Nephron (organoid): ENCODE data around the gene UBA5.

Experiments
- H3K27ac Mint-ChIP-seq, 3 experiments: 2 replicates each; pipeline ENCODE4 v1.8.0; 2020; ENCODE audit warnings: mixed read lengths in 3 of 3, mild to moderate bottlenecking in 2 of 3, moderate library complexity in 1 of 3
- H3K27me3 Mint-ChIP-seq: 2 replicates; pipeline ENCODE4 v1.8.0; 2021; ENCODE audit warnings: low read depth, mild to moderate bottlenecking, moderate library complexity, mixed read lengths
- H3K36me3 Mint-ChIP-seq: 2 replicates; pipeline ENCODE4 v1.8.0; 2020; ENCODE audit warnings: low read depth, mixed read lengths
- H3K4me1 Mint-ChIP-seq: 2 replicates; pipeline ENCODE4 v1.8.0; 2020; ENCODE audit warnings: mixed read lengths
- H3K4me3 Mint-ChIP-seq, 3 experiments: 2 replicates each; pipeline ENCODE4 v1.8.0; 2020; ENCODE audit warnings: mild to moderate bottlenecking in 3 of 3, mixed read lengths in 3 of 3, moderate library complexity in 2 of 3
- H3K9me3 Mint-ChIP-seq: 2 replicates; pipeline ENCODE4 v1.8.0; 2020; ENCODE audit warnings: mixed read lengths
- CTCF ChIP-seq, 3 experiments: fragments of 200-600 bp; sonication (generic); IDR thresholded peaks; one replicate each; pipeline ENCODE4 v1.5.0; 2021; ENCODE audit warnings: antibody characterized with exemption in 3 of 3; ENCODE audit not compliant: unreplicated experiment in 3 of 3

Gene UBA5

GRCh38 chr3:132660811-132661070 is 612 bp downstream of the UBA5 start:
- H3K4me3 Mint-ChIP-seq: peak overlapping the region; percentile 97 to 99 (median 98)
- peak overlapping the region; percentile 98 to 99 (median 98) for H3K27ac Mint-ChIP-seq
- peaks cover 36% of the 10 kb centered on the region for H3K4me1 Mint-ChIP-seq
- H3K9me3 Mint-ChIP-seq: no peaks in the 10 kb centered on the region
- TF ChIP-seq CTCF (IDR thresholded peaks at IDR 0.05; ENCODE audit: unreplicated experiment in 3 of 3): no peak
- peaks cover 3% of the 10 kb centered on the region for H3K36me3 Mint-ChIP-seq
- no peaks in the 10 kb centered on the region for H3K27me3 Mint-ChIP-seq

GRCh38 chr3:132661101-132661500 is 972 bp downstream of the UBA5 start:
- Mint-ChIP-seq H3K27ac (peak overlapping the region; percentile 98 to 99 (median 98)), H3K4me3 (peak overlapping the region; percentile 97 to 99 (median 98)), H3K9me3 (no peaks in the 10 kb centered on the region), H3K27me3 (no peaks in the 10 kb centered on the region), H3K4me1 (peaks cover 36% of the 10 kb centered on the region), H3K36me3 (peaks cover 3% of the 10 kb centered on the region)
- no peak for TF ChIP-seq CTCF (IDR thresholded peaks at IDR 0.05; ENCODE audit: unreplicated experiment in 3 of 3)

- Mint-ChIP-seq H3K4me1 (peaks cover 36% of the 10 kb centered on the region), H3K4me3 (peak overlapping the region; percentile 54 to 97 (median 78)), H3K36me3 (peaks cover 3% of the 10 kb centered on the region), H3K9me3 (no peaks in the 10 kb centered on the region), H3K27ac (peak overlapping the region in 1 of 3 experiments; percentile 7), H3K27me3 (no peaks in the 10 kb centered on the region)
- TF ChIP-seq CTCF (IDR thresholded peaks at IDR 0.05; ENCODE audit: unreplicated experiment in 3 of 3): no peak
These were observed 2.1 kb downstream of the UBA5 start for GRCh38 chr3:132662212-132662611.

GRCh38 chr3:132665230-132665745 is 5.2 kb downstream of the UBA5 start:
- no peaks in the 10 kb centered on the region for H3K27me3 Mint-ChIP-seq
- no peak overlapping the region for H3K27ac Mint-ChIP-seq
- peaks cover 10% of the 10 kb centered on the region for H3K36me3 Mint-ChIP-seq
- H3K4me3 Mint-ChIP-seq: no peak overlapping the region
- no peaks in the 10 kb centered on the region for H3K9me3 Mint-ChIP-seq
- peaks cover 22% of the 10 kb centered on the region for H3K4me1 Mint-ChIP-seq
- TF ChIP-seq CTCF (IDR thresholded peaks at IDR 0.05; ENCODE audit: unreplicated experiment in 3 of 3): no peak

- no peaks in the 10 kb centered on the region for H3K27me3 Mint-ChIP-seq
- no peak for TF ChIP-seq CTCF (IDR thresholded peaks at IDR 0.05; ENCODE audit: unreplicated experiment in 3 of 3)
- no peaks in the 10 kb centered on the region for H3K9me3 Mint-ChIP-seq
These were observed 9.2 kb downstream of the UBA5 start for GRCh38 chr3:132669256-132669777.

GRCh38 chr3:132675408-132675807 is 15.3 kb downstream of the UBA5 start:
- no peaks in the 10 kb centered on the region for H3K9me3 Mint-ChIP-seq
- no peak overlapping the region for H3K4me3 Mint-ChIP-seq
- H3K36me3 Mint-ChIP-seq: peaks cover 54% of the 10 kb centered on the region
- no peaks in the 10 kb centered on the region for H3K4me1 Mint-ChIP-seq
- no peak for TF ChIP-seq CTCF (IDR thresholded peaks at IDR 0.05; ENCODE audit: unreplicated experiment in 3 of 3)
- H3K27ac Mint-ChIP-seq: no peak overlapping the region
- H3K27me3 Mint-ChIP-seq: no peaks in the 10 kb centered on the region

More at GRCh38 chr3:132669256-132669777, 9.2 kb downstream of the UBA5 start:
- no peak overlapping the region for H3K4me3 Mint-ChIP-seq
- no peak overlapping the region for H3K27ac Mint-ChIP-seq
- H3K36me3 Mint-ChIP-seq: peaks cover 18% of the 10 kb centered on the region
- no peaks in the 10 kb centered on the region for H3K4me1 Mint-ChIP-seq
